ENCODE measurements around the gene CERS1. TPM values are rescaled to one million over a fixed set of nuclear protein-coding genes. Genes with fewer than 3 reads are reported as not detected.

The CERS1 gene
- total and polyA plus RNA-seq, 10 of the 15 experiments (the other 5 are each of a cell fraction or from before 2014, with no cell fraction given), result 0.19 TPM; not detected in 9

DNA sequence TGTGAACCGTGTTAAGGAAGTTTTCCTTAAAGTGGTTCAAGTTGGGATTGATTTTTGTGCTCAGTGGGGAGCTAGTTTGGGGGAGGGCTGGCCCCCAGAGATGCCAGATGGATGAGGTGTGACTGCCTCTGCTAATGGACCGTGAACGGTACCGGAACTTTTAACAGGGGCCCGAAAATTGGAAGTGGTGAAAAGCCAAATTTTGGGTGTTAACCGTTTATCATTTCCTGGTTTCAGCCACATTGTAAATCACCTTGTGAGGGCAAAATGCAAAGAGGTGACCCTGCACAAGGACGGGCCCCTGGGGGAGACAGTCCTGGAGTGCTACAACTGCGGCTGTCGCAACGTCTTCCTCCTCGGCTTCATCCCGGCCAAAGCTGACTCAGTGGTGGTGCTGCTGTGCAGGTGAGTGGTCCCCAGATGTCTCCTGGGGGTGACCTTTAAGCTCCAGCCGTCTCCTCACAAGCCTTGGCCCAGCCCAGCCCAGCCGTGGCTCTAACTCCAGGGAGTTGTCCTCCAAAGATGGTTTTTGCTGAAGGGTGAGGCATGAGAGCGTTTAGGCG, 46.0 kb downstream of the CERS1 start (continued):
- peak; percentile 70 for TF ChIP-seq SKIL (IDR thresholded peaks at IDR 0.05; ENCODE audit: low read depth, poor library complexity, severe bottlenecking)
- TF ChIP-seq, protein P1, sequence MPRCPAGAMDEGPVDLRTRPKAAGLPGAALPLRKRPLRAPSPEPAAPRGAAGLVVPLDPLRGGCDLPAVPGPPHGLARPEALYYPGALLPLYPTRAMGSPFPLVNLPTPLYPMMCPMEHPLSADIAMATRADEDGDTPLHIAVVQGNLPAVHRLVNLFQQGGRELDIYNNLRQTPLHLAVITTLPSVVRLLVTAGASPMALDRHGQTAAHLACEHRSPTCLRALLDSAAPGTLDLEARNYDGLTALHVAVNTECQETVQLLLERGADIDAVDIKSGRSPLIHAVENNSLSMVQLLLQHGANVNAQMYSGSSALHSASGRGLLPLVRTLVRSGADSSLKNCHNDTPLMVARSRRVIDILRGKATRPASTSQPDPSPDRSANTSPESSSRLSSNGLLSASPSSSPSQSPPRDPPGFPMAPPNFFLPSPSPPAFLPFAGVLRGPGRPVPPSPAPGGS (IDR thresholded peaks at IDR 0.05; ENCODE audit: borderline replicate concordance, insufficient read depth, low read depth, low read length, poor library complexity, severe bottlenecking), result no peak
- peak; percentile 31; the same call in 1 of the 2 replicates for TF ChIP-seq CREM (IDR thresholded peaks at IDR 0.05; ENCODE audit: low read depth)
- TF ChIP-seq BCL11A (IDR thresholded peaks at IDR 0.05; ENCODE audit: low read depth, low read length), result peak; percentile 37; the same call in 1 of the 2 replicates
- no peak for TF ChIP-seq NRF1 (conservative IDR thresholded peaks at IDR 0.05; ENCODE audit: low read depth, low read length)
- TF ChIP-seq JUND (IDR thresholded peaks at IDR 0.05; ENCODE audit: low read depth, low read length), result no peak
- peak; percentile 36; the same call in 1 of the 2 replicates for TF ChIP-seq GATAD2B (conservative IDR thresholded peaks at IDR 0.05; ENCODE audit: low read depth)
- peak; percentile 77; the same call in 1 of the 2 replicates for TF ChIP-seq PAX5 (IDR thresholded peaks at IDR 0.05; ENCODE audit: borderline replicate concordance, low read depth, low read length)
